Smooth muscle cell (in vitro differentiated cells): ENCODE measurements around the gene PMCH. TPM values are rescaled to one million over a fixed set of nuclear protein-coding genes. Genes with fewer than 3 reads are reported as not detected.

Source experiments
- DNase-seq: peaks from one replicate; lab custom pipeline; 2025; ENCODE audit not compliant: unreplicated experiment; lab: John Stamatoyannopoulos, UW
- H2AFZ ChIP-seq: fragments of 200-600 bp; sonication (generic); 2 replicates; pipeline ENCODE4 v1.6.0; 2016; ENCODE audit warnings: antibody characterized with exemption, low read depth, mild to moderate bottlenecking
- H3F3A ChIP-seq: fragments of 200-600 bp; sonication (generic); 2 replicates; pipeline ENCODE4 v1.6.0; 2017; ENCODE audit warnings: antibody characterized with exemption, low read depth
- H3K27ac ChIP-seq: fragments of 200-600 bp; sonication (generic); 2 replicates; pipeline ENCODE4 v1.5.1; 2016; ENCODE audit warnings: low read depth, mild to moderate bottlenecking
- H3K27me3 ChIP-seq: fragments of 200-600 bp; sonication (generic); 2 replicates; pipeline ENCODE4 v1.6.1; 2016; ENCODE audit warnings: low read depth, mild to moderate bottlenecking
- H3K36me3 ChIP-seq: fragments of 200-600 bp; sonication (generic); 2 replicates; pipeline ENCODE4 v1.5.1; 2016; ENCODE audit warnings: low read depth
- H3K4me1 ChIP-seq: fragments of 200-600 bp; sonication (generic); 2 replicates; pipeline ENCODE4 v1.5.1; 2016; ENCODE audit warnings: low read depth
- H3K4me2 ChIP-seq: fragments of 200-600 bp; sonication (generic); 2 replicates; pipeline ENCODE4 v1.6.0; 2016; ENCODE audit warnings: mild to moderate bottlenecking
- H3K4me3 ChIP-seq: fragments of 200-600 bp; sonication (generic); 2 replicates; pipeline ENCODE4 v1.5.1; 2016; ENCODE audit warnings: mild to moderate bottlenecking
- H3K79me2 ChIP-seq: fragments of 200-600 bp; sonication (generic); 2 replicates; pipeline ENCODE4 v1.6.0; 2016; ENCODE audit warnings: low read depth, mild to moderate bottlenecking
- H3K9ac ChIP-seq: fragments of 200-600 bp; sonication (generic); 2 replicates; pipeline ENCODE4 v1.6.0; 2016; ENCODE audit warnings: low read depth
- H3K9me3 ChIP-seq: fragments of 200-600 bp; sonication (generic); replicated peaks from 2 replicates; pipeline ENCODE4 v1.5.1; 2016; ENCODE audit warnings: low read depth
- H4K20me1 ChIP-seq: fragments of 200-600 bp; sonication (generic); 2 replicates; pipeline ENCODE4 v1.6.0; 2016; ENCODE audit warnings: low read depth
- WGBS: methylation state at CpG from one replicate; pipeline ENCODE4 v1.1.7; 2016; ENCODE audit warnings: low lambda C conversion rate; 5-methylcytosine and 5-hydroxymethylcytosine counted together
- polyA plus RNA-seq: library from polyadenylated mRNA; unstranded; fragments of >200 nt; fragmentation: Nextera tagmentation; extraction: Ambion mirVana; gene quantifications from 2 replicates; pipeline ENCODE4 v1.2.1, GENCODE V29; 2016
- total RNA-seq: library from RNA; depleted of rRNA; stranded (reverse); fragments of >200 nt; gene quantifications from 2 replicates; pipeline ENCODE4 v1.2.3, GENCODE V29; 2014
- TF ChIP-seq, protein P1 (sequence below): fragments of 200-600 bp; sonication (generic); IDR thresholded peaks from 2 replicates; pipeline ENCODE4 v1.5.1; 2017; ENCODE audit warnings: borderline replicate concordance, mild to moderate bottlenecking, antibody characterized with exemption; ENCODE audit not compliant: insufficient read depth, poor library complexity, severe bottlenecking

The PMCH gene
- total and polyA plus RNA-seq, 2 experiments from 2014 or later, result not detected

DNA sequence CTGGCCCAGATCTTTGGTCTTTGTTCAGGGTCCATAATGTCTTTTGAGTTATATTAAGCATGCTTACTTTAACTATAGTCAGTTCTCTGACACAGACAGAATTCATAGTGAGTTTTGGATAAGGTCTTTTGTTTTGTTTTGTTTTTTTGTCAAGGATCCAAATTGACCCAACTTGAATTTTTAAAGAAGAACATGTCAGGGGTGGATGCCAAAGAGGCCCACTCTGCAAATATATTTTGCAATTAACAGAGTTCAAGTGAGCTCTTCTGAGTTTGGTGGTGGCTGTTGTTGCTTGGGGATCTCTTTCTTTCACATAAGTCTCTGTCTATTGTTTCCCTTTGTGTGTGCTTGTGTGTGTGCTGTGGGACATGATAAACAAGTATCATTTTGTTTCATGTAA is 34.4 kb upstream of the PMCH start:
- no peak overlapping the region for H3K9ac ChIP-seq
- H3K9me3 ChIP-seq, result no peaks in the 10 kb centered on the region
- no peak overlapping the region for H2AFZ ChIP-seq
- H3K4me1 ChIP-seq, result no peaks in the 10 kb centered on the region
- H3K27me3 ChIP-seq, result no peaks in the 10 kb centered on the region
- no peak overlapping the region for H3K4me2 ChIP-seq
- H4K20me1 ChIP-seq, result no peaks in the 10 kb centered on the region
- H3K27ac ChIP-seq, result no peak overlapping the region
- H3K36me3 ChIP-seq, result no peaks in the 10 kb centered on the region
- no peak for DNase-seq
- no peaks in the 10 kb centered on the region for H3K79me2 ChIP-seq
- H3F3A ChIP-seq, result no peaks in the 10 kb centered on the region
- TF ChIP-seq, protein P1, sequence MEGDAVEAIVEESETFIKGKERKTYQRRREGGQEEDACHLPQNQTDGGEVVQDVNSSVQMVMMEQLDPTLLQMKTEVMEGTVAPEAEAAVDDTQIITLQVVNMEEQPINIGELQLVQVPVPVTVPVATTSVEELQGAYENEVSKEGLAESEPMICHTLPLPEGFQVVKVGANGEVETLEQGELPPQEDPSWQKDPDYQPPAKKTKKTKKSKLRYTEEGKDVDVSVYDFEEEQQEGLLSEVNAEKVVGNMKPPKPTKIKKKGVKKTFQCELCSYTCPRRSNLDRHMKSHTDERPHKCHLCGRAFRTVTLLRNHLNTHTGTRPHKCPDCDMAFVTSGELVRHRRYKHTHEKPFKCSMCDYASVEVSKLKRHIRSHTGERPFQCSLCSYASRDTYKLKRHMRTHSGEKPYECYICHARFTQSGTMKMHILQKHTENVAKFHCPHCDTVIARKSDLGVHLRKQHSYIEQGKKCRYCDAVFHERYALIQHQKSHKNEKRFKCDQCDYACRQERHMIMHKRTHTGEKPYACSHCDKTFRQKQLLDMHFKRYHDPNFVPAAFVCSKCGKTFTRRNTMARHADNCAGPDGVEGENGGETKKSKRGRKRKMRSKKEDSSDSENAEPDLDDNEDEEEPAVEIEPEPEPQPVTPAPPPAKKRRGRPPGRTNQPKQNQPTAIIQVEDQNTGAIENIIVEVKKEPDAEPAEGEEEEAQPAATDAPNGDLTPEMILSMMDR, result no peak
- no peak overlapping the region for H3K4me3 ChIP-seq

DNA sequence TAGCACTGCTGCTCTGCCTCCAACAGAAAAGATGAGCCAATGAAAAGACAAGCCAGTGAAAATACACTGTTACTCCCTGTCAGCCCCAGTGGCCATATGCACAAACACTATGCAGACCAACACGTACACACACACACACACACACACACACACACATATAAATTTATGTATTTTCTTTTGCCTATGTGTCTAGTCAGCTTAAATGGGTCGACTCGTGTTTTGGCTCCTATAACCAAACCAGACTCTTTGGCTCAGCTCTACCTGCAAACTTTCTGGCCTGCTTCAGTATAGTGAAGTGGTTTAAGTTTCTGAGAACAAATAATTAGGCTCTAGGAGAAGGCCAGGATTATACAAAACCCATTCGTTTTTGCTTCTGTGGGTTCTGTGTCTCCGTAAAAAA is 30.3 kb upstream of the PMCH start:
- H3F3A ChIP-seq, result no peaks in the 10 kb centered on the region
- no peak overlapping the region for H3K4me3 ChIP-seq
- H3K79me2 ChIP-seq, result no peaks in the 10 kb centered on the region
- WGBS, result 90% methylated on average over 5 of the region's 5 CpGs
- DNase-seq, result no peak
- H3K9me3 ChIP-seq, result no peaks in the 10 kb centered on the region
- no peak overlapping the region for H3K9ac ChIP-seq
- H3K4me1 ChIP-seq, result no peaks in the 10 kb centered on the region
- H2AFZ ChIP-seq, result no peak overlapping the region
- no peak overlapping the region for H3K4me2 ChIP-seq
- H3K36me3 ChIP-seq, result no peaks in the 10 kb centered on the region
- TF ChIP-seq, protein P1, result no peak
- no peaks in the 10 kb centered on the region for H3K27me3 ChIP-seq
- no peaks in the 10 kb centered on the region for H4K20me1 ChIP-seq
- no peak overlapping the region for H3K27ac ChIP-seq

DNA sequence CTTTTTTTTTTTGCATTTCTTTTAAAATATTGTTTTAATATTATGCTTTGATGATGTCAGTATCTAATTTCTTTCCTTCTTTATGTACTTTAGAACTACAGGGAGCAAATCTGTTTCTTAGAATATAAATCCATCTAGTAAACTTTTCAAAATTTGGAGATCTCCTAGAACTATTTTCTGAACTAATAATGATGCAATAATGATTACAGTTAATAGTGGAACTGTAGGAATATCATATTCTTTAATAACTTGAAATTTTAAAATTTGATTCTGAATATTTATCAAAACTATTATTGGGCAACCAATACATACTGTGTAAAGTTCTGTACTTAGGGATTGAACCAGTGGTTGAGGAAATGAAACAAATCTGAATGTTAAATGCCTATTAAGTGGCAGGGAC is 23.1 kb upstream of the PMCH start:
- no peak for DNase-seq
- H4K20me1 ChIP-seq, result no peaks in the 10 kb centered on the region
- no peaks in the 10 kb centered on the region for H3K4me1 ChIP-seq
- H3K27me3 ChIP-seq, result no peaks in the 10 kb centered on the region
- no peak overlapping the region for H3K4me3 ChIP-seq
- H3K27ac ChIP-seq, result no peak overlapping the region
- no peaks in the 10 kb centered on the region for H3F3A ChIP-seq
- TF ChIP-seq, protein P1, result no peak
- no peaks in the 10 kb centered on the region for H3K79me2 ChIP-seq
- no peak overlapping the region for H3K9ac ChIP-seq
- H3K4me2 ChIP-seq, result no peak overlapping the region
- no peaks in the 10 kb centered on the region for H3K9me3 ChIP-seq
- no peak overlapping the region for H2AFZ ChIP-seq
- H3K36me3 ChIP-seq, result no peaks in the 10 kb centered on the region

DNA sequence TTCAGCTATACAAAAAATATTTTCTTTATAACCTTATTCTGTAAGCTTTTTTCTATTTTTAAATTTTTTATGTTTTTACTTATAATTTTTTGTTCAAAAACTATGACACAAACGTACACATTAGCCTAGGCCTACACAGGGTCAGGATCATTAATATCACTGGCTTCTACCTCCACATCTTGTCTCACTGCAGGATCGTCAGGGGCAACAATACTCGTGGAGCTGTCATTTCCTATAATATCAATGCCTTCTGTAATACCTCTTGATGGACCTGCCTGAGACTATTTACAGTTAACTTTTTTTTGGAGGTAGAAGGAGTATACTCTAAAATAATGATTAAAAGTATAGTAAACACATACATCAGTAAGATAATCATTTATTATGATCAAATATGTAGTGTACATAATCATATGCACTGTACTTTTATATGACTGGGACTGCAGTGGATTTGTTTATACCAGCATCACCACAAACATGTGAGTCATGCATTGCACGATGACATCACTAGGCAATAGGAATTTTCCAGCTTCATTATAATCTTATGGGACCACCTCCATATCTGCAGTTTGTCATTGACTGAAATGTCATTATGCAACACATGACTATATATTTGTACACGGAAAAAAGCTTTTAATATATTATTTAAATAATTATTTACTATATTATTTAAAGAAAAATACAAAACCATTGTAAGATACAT is 18.5 kb upstream of the PMCH start:
- TF ChIP-seq, protein P1, result no peak
- H3K4me3 ChIP-seq, result no peak overlapping the region
- H3K36me3 ChIP-seq, result no peaks in the 10 kb centered on the region
- H2AFZ ChIP-seq, result no peak overlapping the region
- DNase-seq, result no peak
- H3K79me2 ChIP-seq, result no peaks in the 10 kb centered on the region
- peak overlapping the region; percentile 41 for H3K4me2 ChIP-seq
- no peaks in the 10 kb centered on the region for H3K9me3 ChIP-seq
- H3K9ac ChIP-seq, result peak overlapping the region; percentile 31
- no peaks in the 10 kb centered on the region for H3K4me1 ChIP-seq
- H3K27ac ChIP-seq, result peak overlapping the region; percentile 70
- 67% methylated on average over 5 of the region's 5 CpGs for WGBS
- no peaks in the 10 kb centered on the region for H3K27me3 ChIP-seq
- no peaks in the 10 kb centered on the region for H4K20me1 ChIP-seq
- H3F3A ChIP-seq, result no peaks in the 10 kb centered on the region
